SK-N-SH (cell line): ENCODE results near the gene COQ5. TPM values are rescaled to one million over a fixed set of nuclear protein-coding genes. Genes with fewer than 3 reads are reported as not detected.
A peak's percentile ranks its signal among the peaks of the same experiment; 100 is the strongest.

ENCODE experiments used
- CTCF ChIA-PET: fragments of 300-600, 350-600 bp; formaldehyde crosslinking; extraction: SDS; loops from one replicate; lab custom pipeline; 2021; lab: Yijun Ruan, JAX
- POLR2A ChIA-PET: fragments of 350-600 bp; sonication (Branson Sonifier 250); formaldehyde crosslinking; extraction: SDS; loops from one replicate; lab custom pipeline; 2020; ENCODE audit warnings: antibody characterized with exemption, inconsistent platforms; lab: Yijun Ruan, JAX
- DNase-seq: peaks from one replicate; pipeline ENCODE4 v3.0.0; 2012
- H2AFZ ChIP-seq: fragments of 200-600 bp; sonication (generic); 2 replicates; pipeline ENCODE4 v1.8.1; 2016; ENCODE audit warnings: antibody characterized with exemption, mild to moderate bottlenecking, low read depth
- H3F3A ChIP-seq: fragments of 200-600 bp; sonication (generic); replicated peaks from 2 replicates; pipeline ENCODE3; 2016; ENCODE audit warnings: antibody characterized with exemption, mild to moderate bottlenecking; ENCODE audit not compliant: insufficient read depth
- H3K27ac ChIP-seq, 2 experiments: fragments of 200-500 bp in 1 of 2; fragments of 200-600 bp in 1 of 2; sonication (Bioruptor generic) in 1 of 2; sonication (generic), shearing (Covaris generic) in 1 of 2; 2 replicates each; pipeline versions ENCODE4 v1.5.1 to v1.6.1; 2014 to 2016; ENCODE audit warnings: low read depth in 2 of 2, inconsistent platforms in 1 of 2, low read length in 1 of 2, mild to moderate bottlenecking in 1 of 2, mixed read lengths in 1 of 2
- H3K27me3 ChIP-seq: fragments of 200-600 bp; sonication (generic), shearing (Covaris generic); 2 replicates; pipeline ENCODE4 v1.6.1; 2016; ENCODE audit warnings: mixed run types; ENCODE audit not compliant: insufficient read depth
- H3K36me3 ChIP-seq, 2 experiments: fragments of 200-500 bp in 1 of 2; fragments of 200-600 bp in 1 of 2; sonication (Bioruptor generic) in 1 of 2; sonication (generic) in 1 of 2; replicated peaks in 1 of 2; 2 replicates each; pipeline versions ENCODE3 to v1.5.1; 2014 to 2016; ENCODE audit warnings: low read length in 1 of 2, mild to moderate bottlenecking in 1 of 2; ENCODE audit not compliant: insufficient read depth in 2 of 2, control insufficient read depth in 1 of 2
- H3K4me1 ChIP-seq, 2 experiments: fragments of 200-500 bp in 1 of 2; fragments of 200-600 bp in 1 of 2; sonication (Bioruptor generic) in 1 of 2; sonication (generic), shearing (Covaris generic) in 1 of 2; 2 replicates each; pipeline versions ENCODE4 v1.5.1 to v1.6.1; 2014 to 2016; ENCODE audit warnings: low read depth in 1 of 2, low read length in 1 of 2, mixed run types in 1 of 2; ENCODE audit not compliant: insufficient read depth in 2 of 2, control insufficient read depth in 1 of 2
- H3K4me2 ChIP-seq: fragments of 200-600 bp; sonication (generic), shearing (Covaris generic); 2 replicates; pipeline ENCODE4 v1.6.1; 2017; ENCODE audit warnings: mixed run types
- H3K4me3 ChIP-seq, 2 experiments: fragments of 200-500 bp in 1 of 2; fragments of 200-600 bp in 1 of 2; sonication (Bioruptor generic) in 1 of 2; sonication (generic), shearing (Covaris generic) in 1 of 2; 2 replicates each; pipeline versions ENCODE4 v1.5.1 to v1.8.1; 2014 to 2016; ENCODE audit warnings: low read depth in 2 of 2, inconsistent platforms in 1 of 2, low read length in 1 of 2, mild to moderate bottlenecking in 1 of 2, mixed read lengths in 1 of 2, moderate library complexity in 1 of 2
- H3K79me2 ChIP-seq: fragments of 200-600 bp; sonication (generic); 2 replicates; pipeline ENCODE4 v1.8.1; 2017; ENCODE audit warnings: mild to moderate bottlenecking; ENCODE audit not compliant: insufficient read depth
- H3K9ac ChIP-seq: fragments of 200-600 bp; sonication (generic); 2 replicates; pipeline ENCODE4 v1.6.1; 2017; ENCODE audit warnings: mixed run types
- H3K9me2 ChIP-seq: fragments of 200-600 bp; sonication (generic); 2 replicates; pipeline ENCODE4 v1.6.1; 2017; ENCODE audit warnings: mixed run types
- H3K9me3 ChIP-seq: fragments of 200-600 bp; sonication (generic); 2 replicates; pipeline ENCODE4 v1.6.1; 2017; ENCODE audit warnings: mixed run types, mild to moderate bottlenecking, moderate library complexity
- H4K20me1 ChIP-seq: fragments of 200-600 bp; sonication (generic); 2 replicates; pipeline ENCODE4 v1.6.1; 2017; ENCODE audit warnings: mild to moderate bottlenecking, mixed run types; ENCODE audit not compliant: insufficient read depth
- CHD2 ChIP-seq: fragments of 150-350 bp; IDR thresholded peaks from 2 replicates; pipeline ENCODE4 v1.6.1; 2018; ENCODE audit warnings: low read length; ENCODE audit not compliant: partially characterized antibody
- CTCF ChIP-seq: fragments of 200-600 bp; sonication (generic); IDR thresholded peaks from 2 replicates; pipeline ENCODE4 v1.6.1; 2017; ENCODE audit warnings: antibody characterized with exemption, mild to moderate bottlenecking, moderate library complexity
- EZH2phosphoT487 ChIP-seq: fragments of 200-600 bp; sonication (generic); IDR thresholded peaks from 2 replicates; pipeline ENCODE4 v1.6.1; 2017; ENCODE audit warnings: low read depth, mixed run types, mild to moderate bottlenecking, antibody characterized with exemption, moderate library complexity, borderline replicate concordance
- FOSL2 ChIP-seq: IDR thresholded peaks from 2 replicates; pipeline ENCODE4 v1.4.0; 2012; ENCODE audit warnings: low read depth, mild to moderate bottlenecking, moderate library complexity, borderline replicate concordance
- FOXJ3 ChIP-seq: sonication (generic); formaldehyde crosslinking; IDR thresholded peaks from 2 replicates; pipeline ENCODE4 v1.5.1; 2020; ENCODE audit warnings: mild to moderate bottlenecking, missing genetic modification reagents
- FOXM1 ChIP-seq: IDR thresholded peaks from 2 replicates; pipeline ENCODE4 v1.4.0; 2012; ENCODE audit warnings: low read depth, mild to moderate bottlenecking
- GABPA ChIP-seq: IDR thresholded peaks from 2 replicates; pipeline ENCODE4 v1.4.0; 2012; ENCODE audit warnings: low read depth, mild to moderate bottlenecking
- GATA2 ChIP-seq: sonication (generic); formaldehyde crosslinking; IDR thresholded peaks from 2 replicates; pipeline ENCODE4 v1.5.0; 2020; ENCODE audit warnings: mild to moderate bottlenecking, missing genetic modification reagents
- JUND ChIP-seq: IDR thresholded peaks from 2 replicates; pipeline ENCODE4 v1.4.0; 2012
- MEF2A ChIP-seq: IDR thresholded peaks from 2 replicates; pipeline ENCODE4 v1.4.0; 2012; ENCODE audit warnings: low read depth, borderline replicate concordance
- MXI1 ChIP-seq: IDR thresholded peaks from 2 replicates; pipeline ENCODE4 v1.6.1; 2012; ENCODE audit warnings: mild to moderate bottlenecking, low read depth, low read length, improper control_type of control experiment
- NFIC ChIP-seq: IDR thresholded peaks from 2 replicates; pipeline ENCODE4 v1.4.0; 2012; ENCODE audit warnings: borderline replicate concordance
- NRF1 ChIP-seq: IDR thresholded peaks from 2 replicates; pipeline ENCODE4 v1.6.1; 2012; ENCODE audit warnings: low read depth, mild to moderate bottlenecking, low read length
- PBX3 ChIP-seq: IDR thresholded peaks from 2 replicates; pipeline ENCODE4; 2012
- POLR2AphosphoS5 ChIP-seq: IDR thresholded peaks from 2 replicates; pipeline ENCODE4 v1.6.1; 2012; ENCODE audit warnings: low read depth, low read length
- RCOR1 ChIP-seq: fragments of 150-350 bp; IDR thresholded peaks from 2 replicates; pipeline ENCODE4 v1.6.1; 2017; ENCODE audit warnings: antibody characterized with exemption, low read length
- REST ChIP-seq: IDR thresholded peaks from 2 replicates; pipeline ENCODE4 v1.6.1; 2012; ENCODE audit warnings: mild to moderate bottlenecking, low read depth, low read length, moderate library complexity
- RXRA ChIP-seq: IDR thresholded peaks from 2 replicates; pipeline ENCODE4 v1.4.0; 2012; ENCODE audit warnings: low read depth, mild to moderate bottlenecking, borderline replicate concordance
- SIN3A ChIP-seq: IDR thresholded peaks from 2 replicates; pipeline ENCODE4 v1.6.1; 2012; ENCODE audit warnings: low read depth, mild to moderate bottlenecking, low read length, moderate library complexity, borderline replicate concordance
- TAF1 ChIP-seq: IDR thresholded peaks from 2 replicates; pipeline ENCODE4 v1.6.1; 2012; ENCODE audit warnings: low read depth, mild to moderate bottlenecking, low read length, moderate library complexity, borderline replicate concordance
- TCF12 ChIP-seq: IDR thresholded peaks from 2 replicates; pipeline ENCODE4 v1.4.0; 2012
- USF1 ChIP-seq: IDR thresholded peaks from 2 replicates; pipeline ENCODE4 v1.4.0; 2012; ENCODE audit warnings: low read depth, borderline replicate concordance
- YY1 ChIP-seq: IDR thresholded peaks from 2 replicates; pipeline ENCODE4 v1.4.0; 2012; ENCODE audit warnings: low read depth, mild to moderate bottlenecking
- ZBTB33 ChIP-seq: IDR thresholded peaks from 2 replicates; pipeline ENCODE4 v1.4.0; 2012; ENCODE audit warnings: low read depth, borderline replicate concordance
- WGBS: methylation state at CpG from one replicate; pipeline ENCODE4 v1.1.6; 2017; ENCODE audit warnings: low lambda C conversion rate; 5-methylcytosine and 5-hydroxymethylcytosine counted together
- polyA plus RNA-seq, 3 experiments: library from polyadenylated mRNA; depleted of rRNA; stranded (reverse); fragments of >200 nt; gene quantifications; 2 replicates each; pipeline ENCODE4 v1.2.3, GENCODE V29; 2012

The COQ5 gene
- polyA plus RNA-seq, 1 of the 3 experiments (the other 2 are of a cell fraction), result 28.0 TPM

DNA sequence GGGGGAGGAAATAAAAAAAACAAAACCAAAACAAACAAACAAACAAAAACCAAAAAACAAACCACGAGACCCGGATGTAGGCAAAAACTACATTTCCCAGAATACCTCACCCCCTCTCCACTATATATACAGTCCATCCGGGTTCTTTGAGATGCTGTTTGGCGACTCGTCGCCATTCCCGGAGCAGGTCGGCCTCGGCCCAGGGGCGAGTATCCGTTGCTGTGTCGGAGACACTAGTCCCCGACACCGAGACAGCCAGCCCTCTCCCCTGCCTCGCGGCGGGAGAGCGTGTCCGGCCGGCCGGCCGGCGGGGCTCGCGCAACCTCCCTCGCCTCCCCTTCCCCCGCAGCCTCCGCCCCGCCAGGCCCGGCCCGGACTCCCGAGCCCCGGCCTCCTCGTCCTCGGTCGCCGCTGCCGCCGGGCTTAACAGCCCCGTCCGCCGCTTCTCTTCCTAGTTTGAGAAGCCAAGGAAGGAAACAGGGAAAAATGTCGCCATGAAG, 5.3 kb upstream of the COQ5 start, which contains the start of gene RNF10:
Gene RNF10 (plus strand): TSS at position 154 of the 500 bp plus-strand sequence. CDS start 456 bp downstream, outside the sequence.
- peak within 1 kb of the TSS; percentile 91 for H3K9ac ChIP-seq
- H3K27me3 ChIP-seq, result no peaks in the 10 kb centered on the region
- ChIA-PET POLR2A (no interaction called here), CTCF (interaction anchor here (1.4 to 1.8 kb wide), 3 partner anchors 9 to 64 kb away, joined by 4 to 5 read pairs (median 4); partner anchors contain the start of genes POP5 and SRSF9)
- H3K9me2 ChIP-seq, result no peaks in the 10 kb centered on the region
- peaks cover 51% of the 10 kb centered on the region for H3K79me2 ChIP-seq
- peak within 1 kb of the TSS; percentile 92 for H3K4me2 ChIP-seq
- no peaks in the 10 kb centered on the region for H3K9me3 ChIP-seq
- H3K36me3 ChIP-seq, result peaks cover 0 to 8% of the 10 kb centered on the region in 2 experiments
- peaks cover 45% of the 10 kb centered on the region for H4K20me1 ChIP-seq
- peak within 1 kb of the TSS; percentile 82 to 99 for H3K4me3 ChIP-seq
- H3K4me1 ChIP-seq, result peaks cover 25 to 36% of the 10 kb centered on the region in 2 experiments
- peak within 1 kb of the TSS; percentile 68 for H2AFZ ChIP-seq
- H3K27ac ChIP-seq, result peak within 1 kb of the TSS; percentile 78
- WGBS, result under 1% methylated on average over 20 of the region's 43 CpGs
- peak; percentile 95 for DNase-seq
- peaks cover 14% of the 10 kb centered on the region for H3F3A ChIP-seq
- TF ChIP-seq SIN3A (peak; percentile 76; the same call in 1 of the 2 replicates), RXRA (no peak), FOSL2 (no peak), YY1 (peak; percentile 76; the same call in 1 of the 2 replicates), USF1 (no peak), NRF1 (no peak; the same call in 1 of the 2 replicates), MEF2A (no peak), JUND (no peak), TCF12 (no peak), FOXM1 (no peak), EZH2phosphoT487 (no peak), PBX3 (no peak), TAF1 (peak; percentile 71; the same call in 1 of the 2 replicates), POLR2AphosphoS5 (peak; percentile 94), GATA2 (CRISPR knock-in tag) (no peak), ZBTB33 (no peak), NFIC (no peak), CHD2 (no peak), MXI1 (peak; percentile 33; the same call in 1 of the 2 replicates), RCOR1 (no peak), FOXJ3 (CRISPR knock-in tag) (no peak), REST (no peak), CTCF (no peak), GABPA (peak; percentile 27; the same call in 1 of the 2 replicates)
